ENCODE measurements around the gene SIAH2.
A peak's percentile ranks its signal among the peaks of the same experiment; 100 is the strongest.

The SIAH2 gene

DNA sequence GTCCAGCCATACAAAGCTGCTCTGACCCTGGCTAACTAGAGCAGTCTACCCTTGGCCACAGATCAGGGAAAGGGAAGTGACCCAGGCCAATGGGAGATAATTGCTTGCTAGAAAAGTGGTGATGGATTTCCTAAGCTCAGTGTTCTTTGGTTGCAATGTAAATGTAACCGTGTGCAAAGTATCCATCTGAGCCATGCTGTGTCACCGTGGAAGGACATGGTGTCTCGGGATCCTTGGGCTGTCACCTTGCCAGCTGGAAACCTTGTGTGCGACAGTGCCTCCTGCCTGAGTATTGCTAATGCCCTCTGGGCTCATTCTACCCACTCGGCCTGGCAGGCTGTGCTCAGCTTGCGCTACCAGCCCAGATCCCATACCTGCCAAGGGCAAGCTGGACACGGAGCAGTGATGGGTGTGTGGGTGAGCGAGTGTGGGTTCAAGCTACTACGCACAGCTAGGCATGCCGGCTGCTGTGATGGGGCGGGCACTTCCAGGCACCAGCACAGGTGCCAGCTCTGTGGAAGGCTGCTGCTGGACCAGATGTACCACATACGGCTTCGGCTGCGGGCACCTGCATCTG, 10.7 kb upstream of the SIAH2 start:
- DNase-seq, result no peak

GRCh38 chr3:150771600-150771999, 8.6 kb upstream of the SIAH2 start:
- DNase-seq, result no peak

GRCh38 chr3:150770681-150771080, 7.7 kb upstream of the SIAH2 start:
- no peak for DNase-seq

DNA sequence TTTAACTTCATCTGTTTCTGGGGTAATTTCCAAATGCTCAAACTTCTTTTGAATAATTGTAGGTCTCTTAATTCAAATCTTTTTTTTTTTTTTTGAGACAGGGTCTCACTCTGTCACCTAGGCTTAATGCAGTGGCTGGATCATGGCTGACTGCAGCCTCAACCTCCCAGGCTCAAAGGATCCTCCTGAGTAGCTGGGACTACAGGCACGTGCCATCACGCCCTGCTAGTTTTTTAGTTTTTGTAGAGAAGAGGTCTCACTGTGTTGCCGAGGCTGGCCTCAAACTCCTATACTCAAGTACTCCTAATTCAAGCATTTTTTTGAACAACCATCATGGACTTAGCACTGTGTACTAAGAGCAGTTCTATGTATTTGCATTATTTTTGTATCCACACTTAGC, 3.8 kb upstream of the SIAH2 start:
- DNase-seq, result no peak

- peak; percentile 28 for DNase-seq
Measured at GRCh38 chr3:150765949-150766720, 3.2 kb upstream of the SIAH2 start.

DNA sequence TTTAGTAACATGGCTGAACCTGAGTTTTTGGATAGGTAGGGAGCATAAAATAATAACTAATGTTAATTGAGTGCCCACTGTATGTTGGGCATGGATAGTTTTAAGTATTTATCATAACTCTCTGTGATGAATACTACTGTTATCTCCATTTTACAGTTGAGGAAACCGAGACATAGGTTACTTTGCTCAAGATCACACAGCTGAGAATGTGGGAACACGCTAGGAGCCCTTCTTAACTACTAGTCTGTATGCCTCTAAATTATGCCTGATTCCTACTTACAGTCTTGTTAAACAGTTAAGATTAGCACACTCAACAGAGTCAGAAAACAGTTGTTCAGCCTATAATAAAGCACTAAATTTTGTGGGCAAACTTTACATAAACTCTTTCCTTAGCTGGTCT, 2.0 kb upstream of the SIAH2 start:
- DNase-seq, result no peak

DNA sequence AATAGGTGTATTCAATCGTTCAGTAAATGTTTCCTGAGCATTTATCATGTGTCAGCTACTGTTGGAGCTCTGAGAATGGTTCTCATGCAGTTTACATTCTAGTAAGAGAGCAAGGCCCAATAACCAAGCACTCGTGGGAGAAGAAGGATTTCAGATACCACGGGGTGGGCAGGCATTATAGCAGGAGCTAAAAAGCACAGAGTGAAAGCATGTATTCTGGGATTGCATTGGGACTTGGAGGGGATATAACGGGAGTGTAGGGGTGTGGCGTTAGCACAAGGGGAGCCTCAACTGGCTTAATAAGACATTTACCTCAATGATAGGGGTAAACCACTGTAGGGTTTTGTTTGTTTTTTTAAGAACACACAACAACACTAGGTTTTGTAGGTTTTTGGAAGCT, 1.6 kb upstream of the SIAH2 start:
- DNase-seq, result peak; percentile 41

- DNase-seq, result peak; percentile 87
Measured at GRCh38 chr3:150763841-150764483, 993 bp upstream of the SIAH2 start.

- DNase-seq, result no peak
Measured at GRCh38 chr3:150762662-150763121, 277 bp downstream of the SIAH2 start.

GRCh38 chr3:150761831-150762661, 923 bp downstream of the SIAH2 start:
- peak; percentile 66 for DNase-seq

DNA sequence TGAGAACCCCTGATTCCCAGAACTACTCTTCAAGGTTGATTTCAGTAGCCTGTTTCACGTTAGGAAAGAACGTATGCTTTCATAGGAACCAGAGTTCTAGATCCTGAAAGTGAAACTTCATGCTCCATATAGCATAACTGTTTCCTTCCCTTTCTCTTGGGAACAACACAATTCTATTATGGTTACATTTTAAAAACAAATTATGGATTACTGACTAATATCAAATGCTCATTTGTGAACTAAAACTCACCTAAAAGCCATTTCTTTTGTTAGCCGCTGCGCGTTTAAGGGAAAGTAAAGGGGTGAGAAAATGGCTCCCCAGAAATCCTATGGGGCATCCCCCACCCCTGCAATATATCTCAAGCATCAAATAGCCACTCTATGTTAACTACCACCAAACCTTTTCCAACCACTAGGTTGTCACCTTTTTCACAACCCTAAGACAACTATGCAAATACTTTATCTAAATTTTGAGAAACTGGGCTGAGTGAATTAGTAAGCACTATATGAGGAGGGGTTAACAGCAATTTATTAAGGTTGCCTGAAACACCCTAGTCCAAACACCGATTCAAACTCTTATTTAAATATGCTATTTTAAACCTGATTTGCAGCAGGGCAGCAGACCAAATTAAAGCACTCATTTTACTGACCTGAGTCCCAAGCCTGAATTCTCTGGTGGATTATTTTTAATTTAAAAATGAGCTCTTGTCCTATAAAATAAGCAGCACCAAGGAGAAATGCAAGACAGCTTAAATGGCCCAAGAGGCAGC, 2.4 kb downstream of the SIAH2 start:
- peak; percentile 41 for DNase-seq

DNA sequence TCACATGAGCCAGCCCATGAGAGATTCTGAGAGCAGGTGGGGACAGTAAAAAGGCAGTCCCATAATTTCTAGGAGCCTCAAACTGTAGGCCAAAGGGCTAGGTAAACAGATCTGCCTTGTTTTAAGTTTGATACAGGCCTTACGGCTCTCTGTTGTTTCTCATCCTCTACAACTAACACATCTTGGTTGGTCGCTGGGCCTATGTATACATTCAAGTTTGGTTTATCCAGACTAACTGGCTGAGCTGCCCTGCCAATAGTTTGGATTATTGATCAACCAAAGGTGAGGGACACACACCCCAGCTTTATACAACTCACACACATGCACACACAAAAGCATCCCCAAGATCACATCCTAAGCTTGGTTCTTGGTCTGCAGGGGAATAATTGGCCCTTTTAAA, 3.0 kb downstream of the SIAH2 start:
- no peak for DNase-seq

GRCh38 chr3:150759319-150759718, 3.6 kb downstream of the SIAH2 start:
- no peak for DNase-seq

DNA sequence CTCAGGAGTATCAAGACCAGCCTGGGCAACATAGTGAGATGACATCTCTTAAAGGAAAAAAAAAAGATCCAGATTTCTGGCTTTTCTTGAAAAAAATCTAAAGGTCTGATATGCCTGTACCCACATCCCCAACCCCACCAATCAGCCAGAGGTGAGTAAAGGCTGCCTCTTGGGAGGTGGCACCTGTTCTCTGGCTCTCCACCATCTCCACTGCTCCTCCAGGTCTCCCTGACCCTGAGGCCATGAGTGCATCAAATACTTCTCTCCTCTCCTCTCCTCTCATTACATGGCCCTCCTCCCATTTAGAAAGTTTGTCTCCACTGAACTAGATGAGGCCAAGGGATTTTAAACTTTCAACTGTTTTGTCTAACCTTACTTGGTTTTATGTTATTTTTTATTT, 5.2 kb downstream of the SIAH2 start:
- no peak for DNase-seq

- no peak for DNase-seq
Measured at GRCh38 chr3:150757364-150757763, 5.6 kb downstream of the SIAH2 start.

DNA sequence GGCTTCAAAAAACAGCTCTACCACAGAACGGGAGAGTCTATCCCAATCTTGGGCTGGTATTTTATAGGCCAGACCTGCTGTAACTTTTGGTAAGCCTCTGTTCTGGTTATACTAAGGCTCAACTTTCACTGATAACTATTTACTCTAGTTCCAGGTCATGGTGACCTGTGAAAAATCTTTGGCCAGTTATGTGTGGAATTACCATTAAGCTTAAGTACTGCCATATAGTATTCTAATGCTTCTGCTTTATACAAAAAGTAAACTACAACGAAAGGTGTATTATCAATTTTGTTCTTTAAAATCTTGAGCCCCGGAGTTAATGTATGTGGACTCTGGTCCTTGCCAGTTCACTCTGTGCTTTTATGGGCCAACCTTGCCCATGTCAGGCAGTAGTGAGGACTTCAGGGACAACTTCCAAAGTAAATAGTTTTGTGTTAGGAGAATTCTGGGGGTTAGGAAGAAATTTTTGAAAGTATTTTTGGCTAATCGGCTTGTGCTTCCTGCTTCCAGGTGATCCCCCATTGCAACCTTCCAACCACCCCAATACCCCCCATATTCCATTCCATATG, 6.4 kb downstream of the SIAH2 start:
- no peak for DNase-seq

DNA sequence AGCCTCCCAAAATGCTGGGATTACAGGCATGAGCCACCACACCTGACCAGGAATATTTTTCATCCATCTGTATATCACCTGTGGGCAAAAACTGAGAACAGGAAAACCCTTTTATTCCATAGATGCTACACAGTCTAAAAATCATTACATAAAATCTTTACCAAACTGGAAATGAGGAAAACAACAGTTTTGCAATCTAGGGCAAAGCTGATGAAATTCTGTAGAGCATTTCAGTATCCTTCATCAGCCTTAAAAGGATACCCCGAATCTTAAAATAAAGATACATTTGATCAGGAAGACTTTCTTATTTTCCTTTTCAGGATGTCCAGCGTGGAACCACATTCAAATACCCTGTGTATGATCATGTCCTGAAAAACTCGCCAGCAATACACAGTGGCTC, 7.1 kb downstream of the SIAH2 start:
- DNase-seq, result no peak

- DNase-seq, result no peak
Measured at GRCh38 chr3:150754896-150755295, 8.1 kb downstream of the SIAH2 start.

GRCh38 chr3:150751781-150752263, 11.1 kb downstream of the SIAH2 start:
- DNase-seq, result no peak

- no peak for DNase-seq
Measured at GRCh38 chr3:150749255-150749654, 13.7 kb downstream of the SIAH2 start.

- DNase-seq, result no peak
Measured at GRCh38 chr3:150748684-150749047, 14.3 kb downstream of the SIAH2 start.

Data from hematopoietic multipotent progenitor cell treated with erythropoietin and hydrocortisone succinate and interleukin-3 and kit ligand, for 4 days (in vitro differentiated cells).